OCI-LY1 (cell line): ENCODE data around the gene SEMA3C.

Experiments
- H2AFZ ChIP-seq: fragments of 200-600 bp; sonication (generic), shearing (Covaris generic); 2 replicates; pipeline ENCODE4 v1.6.0; 2014; ENCODE audit warnings: antibody characterized with exemption, mild to moderate bottlenecking, low read length
- H3F3A ChIP-seq: fragments of 200-600 bp; sonication (generic), shearing (Covaris generic); 2 replicates; pipeline ENCODE4 v1.6.0; 2014; ENCODE audit warnings: mild to moderate bottlenecking, antibody characterized with exemption, low read length, moderate library complexity; ENCODE audit not compliant: insufficient read depth
- H3K27ac ChIP-seq: fragments of 200-600 bp; sonication (generic); 2 replicates; pipeline ENCODE4 v1.5.1; 2014; ENCODE audit warnings: low read length, mixed run types, mild to moderate bottlenecking, low read depth; ENCODE audit not compliant: poor library complexity, severe bottlenecking
- H3K27me3 ChIP-seq: fragments of 200-600 bp; sonication (generic); 2 replicates; pipeline ENCODE4 v1.6.0; 2014; ENCODE audit warnings: antibody characterized with exemption, mild to moderate bottlenecking, low read length, moderate library complexity; ENCODE audit not compliant: insufficient read depth
- H3K36me3 ChIP-seq: fragments of 200-600 bp; sonication (generic); 2 replicates; pipeline ENCODE4 v1.6.1; 2014; ENCODE audit warnings: mild to moderate bottlenecking, antibody characterized with exemption, low read length, moderate library complexity, mixed read lengths; ENCODE audit not compliant: insufficient read depth
- H3K4me1 ChIP-seq: fragments of 200-600 bp; sonication (generic); 2 replicates; pipeline ENCODE4 v1.5.1; 2014; ENCODE audit warnings: mild to moderate bottlenecking, low read length, moderate library complexity; ENCODE audit not compliant: insufficient read depth, severe bottlenecking
- H3K4me2 ChIP-seq: fragments of 200-600 bp; sonication (generic), shearing (Covaris generic); 2 replicates; pipeline ENCODE4 v1.6.1; 2014; ENCODE audit warnings: low read length
- H3K4me3 ChIP-seq: fragments of 200-600 bp; sonication (generic); 2 replicates; pipeline ENCODE4 v1.5.1; 2014; ENCODE audit warnings: low read length, low read depth, mild to moderate bottlenecking, mixed read lengths; ENCODE audit not compliant: poor library complexity, severe bottlenecking
- H3K79me2 ChIP-seq: fragments of 200-600 bp; shearing (Covaris generic); 2 replicates; pipeline ENCODE4 v1.6.1; 2016; ENCODE audit warnings: mixed run types, low read length, mixed read lengths; ENCODE audit not compliant: insufficient read depth
- H3K9ac ChIP-seq: fragments of 200-600 bp; sonication (generic), shearing (Covaris generic); 2 replicates; pipeline ENCODE4 v1.6.1; 2014; ENCODE audit warnings: mild to moderate bottlenecking, low read length, mixed read lengths
- H3K9me2 ChIP-seq: fragments of 200-600 bp; sonication (generic), shearing (Covaris generic); 2 replicates; pipeline ENCODE4 v1.6.1; 2014; ENCODE audit warnings: low read depth, mild to moderate bottlenecking, low read length, mixed read lengths
- H3K9me3 ChIP-seq: fragments of 200-600 bp; shearing (Covaris generic); 2 replicates; pipeline ENCODE4 v1.6.1; 2014; ENCODE audit warnings: low read length, mixed read lengths
- H4K20me1 ChIP-seq: fragments of 200-600 bp; sonication (generic), shearing (Covaris generic); 2 replicates; pipeline ENCODE4 v1.6.0; 2016; ENCODE audit warnings: mild to moderate bottlenecking, low read length; ENCODE audit not compliant: insufficient read depth
- EZH2 ChIP-seq: fragments of 200-600 bp; sonication (generic), shearing (Covaris generic); IDR thresholded peaks from 2 replicates; pipeline ENCODE4 v1.8.0; 2017; ENCODE audit warnings: borderline replicate concordance, mixed run types, mild to moderate bottlenecking, antibody characterized with exemption, low read length, moderate library complexity, mixed read lengths
- TF ChIP-seq, protein P1 (sequence below): fragments of 200-600 bp; sonication (generic), shearing (Covaris generic); IDR thresholded peaks from 2 replicates; pipeline ENCODE4 v1.5.1; 2017; ENCODE audit warnings: mild to moderate bottlenecking, antibody characterized with exemption, low read length, moderate library complexity, mixed read lengths

Gene SEMA3C

GRCh38 chr7:80954191-80954590, 35.3 kb upstream of the SEMA3C start:
- no peak overlapping the region for H3K4me2 ChIP-seq
- no peaks in the 10 kb centered on the region for H3K79me2 ChIP-seq
- no peak overlapping the region for H3K9ac ChIP-seq
- no peaks in the 10 kb centered on the region for H3F3A ChIP-seq
- no peaks in the 10 kb centered on the region for H3K9me3 ChIP-seq
- H3K9me2 ChIP-seq: no peaks in the 10 kb centered on the region
- H3K27ac ChIP-seq: no peak overlapping the region
- no peaks in the 10 kb centered on the region for H3K27me3 ChIP-seq
- H3K4me1 ChIP-seq: no peaks in the 10 kb centered on the region
- no peak overlapping the region for H3K4me3 ChIP-seq
- TF ChIP-seq, protein P1, sequence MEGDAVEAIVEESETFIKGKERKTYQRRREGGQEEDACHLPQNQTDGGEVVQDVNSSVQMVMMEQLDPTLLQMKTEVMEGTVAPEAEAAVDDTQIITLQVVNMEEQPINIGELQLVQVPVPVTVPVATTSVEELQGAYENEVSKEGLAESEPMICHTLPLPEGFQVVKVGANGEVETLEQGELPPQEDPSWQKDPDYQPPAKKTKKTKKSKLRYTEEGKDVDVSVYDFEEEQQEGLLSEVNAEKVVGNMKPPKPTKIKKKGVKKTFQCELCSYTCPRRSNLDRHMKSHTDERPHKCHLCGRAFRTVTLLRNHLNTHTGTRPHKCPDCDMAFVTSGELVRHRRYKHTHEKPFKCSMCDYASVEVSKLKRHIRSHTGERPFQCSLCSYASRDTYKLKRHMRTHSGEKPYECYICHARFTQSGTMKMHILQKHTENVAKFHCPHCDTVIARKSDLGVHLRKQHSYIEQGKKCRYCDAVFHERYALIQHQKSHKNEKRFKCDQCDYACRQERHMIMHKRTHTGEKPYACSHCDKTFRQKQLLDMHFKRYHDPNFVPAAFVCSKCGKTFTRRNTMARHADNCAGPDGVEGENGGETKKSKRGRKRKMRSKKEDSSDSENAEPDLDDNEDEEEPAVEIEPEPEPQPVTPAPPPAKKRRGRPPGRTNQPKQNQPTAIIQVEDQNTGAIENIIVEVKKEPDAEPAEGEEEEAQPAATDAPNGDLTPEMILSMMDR: no peak
- no peak for TF ChIP-seq EZH2
- no peaks in the 10 kb centered on the region for H4K20me1 ChIP-seq
- H3K36me3 ChIP-seq: no peaks in the 10 kb centered on the region
- no peak overlapping the region for H2AFZ ChIP-seq

DNA sequence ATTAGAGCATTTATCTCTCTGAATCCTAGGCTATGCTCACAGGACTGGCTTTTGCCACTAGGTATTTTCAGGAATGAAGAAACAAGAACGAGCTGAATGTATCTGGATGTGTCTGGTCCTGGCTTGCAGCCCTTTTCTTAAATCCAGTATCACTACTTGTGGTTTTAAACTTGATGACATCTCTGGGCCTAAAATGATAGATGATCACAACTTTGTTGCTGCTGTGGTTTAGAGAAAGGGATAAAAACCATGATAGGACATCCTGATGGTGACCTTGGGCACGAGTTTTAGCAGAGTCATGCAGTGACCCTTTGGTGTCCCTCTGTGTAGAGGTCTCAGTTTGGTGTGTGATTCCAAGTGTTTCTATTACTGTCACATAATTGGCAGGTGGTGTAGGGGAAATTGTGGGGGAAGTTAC, 31.7 kb upstream of the SEMA3C start:
- Histone ChIP-seq H3K9me2 (no peaks in the 10 kb centered on the region), H3K27me3 (no peaks in the 10 kb centered on the region), H3K9ac (no peak overlapping the region), H3K9me3 (no peaks in the 10 kb centered on the region), H2AFZ (no peak overlapping the region), H3K27ac (no peak overlapping the region), H3K79me2 (no peaks in the 10 kb centered on the region), H3F3A (no peaks in the 10 kb centered on the region), H3K4me1 (no peaks in the 10 kb centered on the region), H4K20me1 (no peaks in the 10 kb centered on the region), H3K4me2 (no peak overlapping the region), H3K4me3 (no peak overlapping the region), H3K36me3 (no peaks in the 10 kb centered on the region)
- no peak for TF ChIP-seq EZH2
- TF ChIP-seq, protein P1: no peak

- Histone ChIP-seq H3F3A (no peaks in the 10 kb centered on the region), H3K4me3 (no peak overlapping the region), H3K36me3 (no peaks in the 10 kb centered on the region)
Measured at GRCh38 chr7:80949449-80949848, 30.6 kb upstream of the SEMA3C start.

More at GRCh38 chr7:80949449-80949848, 30.6 kb upstream of the SEMA3C start:
- no peak overlapping the region for H3K27ac ChIP-seq
- H3K79me2 ChIP-seq: no peaks in the 10 kb centered on the region
- no peaks in the 10 kb centered on the region for H3K27me3 ChIP-seq
- H3K9me2 ChIP-seq: no peaks in the 10 kb centered on the region
- H4K20me1 ChIP-seq: no peaks in the 10 kb centered on the region
- no peaks in the 10 kb centered on the region for H3K9me3 ChIP-seq
- H3K4me2 ChIP-seq: no peak overlapping the region
- H3K9ac ChIP-seq: no peak overlapping the region
- H3K4me1 ChIP-seq: no peaks in the 10 kb centered on the region
- H2AFZ ChIP-seq: no peak overlapping the region
- TF ChIP-seq EZH2: no peak
- TF ChIP-seq, protein P1: no peak
